Mucosa of descending colon (tissue), 3 donors: ENCODE measurements around the gene ZNF184. TPM values are rescaled to one million over a fixed set of nuclear protein-coding genes. Genes with fewer than 3 reads are reported as not detected.

Source experiments
- ATAC-seq: fragments of 200-7000 bp; cut with Tn5 transposase; one replicate; pipeline ENCODE4 v1.9.1; 2020; ENCODE audit warnings: mild to moderate bottlenecking, moderate library complexity
- DNase-seq, 3 donors: peaks; one replicate each; pipeline ENCODE4 v3.0.0-alpha.2; 2020
- H3K36me3 ChIP-seq: fragments of 200-600 bp; one replicate; pipeline ENCODE4 v1.8.0; 2021; ENCODE audit warnings: low read depth, mild to moderate bottlenecking
- H3K4me1 ChIP-seq: fragments of 200-600 bp; one replicate; pipeline ENCODE4 v1.8.0; 2021; ENCODE audit warnings: low read depth, mild to moderate bottlenecking
- H3K4me3 ChIP-seq: fragments of 200-600 bp; one replicate; pipeline ENCODE4 v1.8.0; 2021; ENCODE audit warnings: mild to moderate bottlenecking
- H3K9me3 ChIP-seq: fragments of 200-600 bp; one replicate; pipeline ENCODE4 v1.8.0; 2021; ENCODE audit warnings: mild to moderate bottlenecking
- CTCF ChIP-seq: fragments of 200-600 bp; IDR thresholded peaks from one replicate; pipeline ENCODE4 v1.8.0; 2022; ENCODE audit warnings: antibody characterized with exemption, mild to moderate bottlenecking
- intact Hi-C, 2 donors: fragments of 100-400 bp; cut with DNase I in 1 of 2; cut with micrococcal nuclease in 1 of 2; formaldehyde crosslinking; loops; one replicate each; pipeline versions ENCODE4 v1.11.0 to v1.11.1; 2022; cut with DNase I, micrococcal nuclease
- total RNA-seq, 3 donors: library from RNA; stranded (reverse); fragmentation: NEBNext Ultra II Directional in 2 of 3; extraction: Animal tissue kit (Norgen Biotek cat#: 25700) in 2 of 3; gene quantifications; one replicate each; pipeline versions ENCODE4 v1.2.1 to v1.2.4, GENCODE V29; 2021 to 2023
- donor health status: DM: no; HTN: no; CAD: no; lungs with moderate emphysema.
- donor health status: DM: no; HTN: no; CAD: no.
- donor health status: DM: no; HTN: yes; CAD: no.

ZNF184 gene
- total RNA-seq, 3 donors from 2014 or later, result 6.0 to 7.0 (median 6.2) TPM

- no peak for ATAC-seq
Measured at GRCh38 chr6:27414996-27415395, 57.9 kb downstream of the ZNF184 start.

GRCh38 chr6:27414300-27414699 lies 58.6 kb downstream of the ZNF184 start:
- Histone ChIP-seq H3K4me1 (no peaks in the 10 kb centered on the region), H3K36me3 (no peaks in the 10 kb centered on the region), H3K9me3 (no peaks in the 10 kb centered on the region), H3K4me3 (no peak overlapping the region)
- no peak for TF ChIP-seq CTCF
- intact Hi-C loops, result no loop called here
- ATAC-seq, result no peak
- no peak for DNase-seq

More at GRCh38 chr6:27414996-27415395, 57.9 kb downstream of the ZNF184 start:
- Histone ChIP-seq H3K36me3 (no peaks in the 10 kb centered on the region), H3K4me3 (no peak overlapping the region), H3K9me3 (no peaks in the 10 kb centered on the region), H3K4me1 (no peaks in the 10 kb centered on the region)
- intact Hi-C loops, result no loop called here
- no peak for DNase-seq
- no peak for TF ChIP-seq CTCF

GRCh38 chr6:27407153-27407814 lies 65.6 kb downstream of the ZNF184 start:
- no peak for TF ChIP-seq CTCF
- DNase-seq (no peak), ATAC-seq (no peak)
- Histone ChIP-seq H3K36me3 (no peaks in the 10 kb centered on the region), H3K4me3 (no peak overlapping the region), H3K4me1 (no peaks in the 10 kb centered on the region), H3K9me3 (no peaks in the 10 kb centered on the region)
- intact Hi-C loops, result no loop called here

GRCh38 chr6:27406085-27406484 lies 66.8 kb downstream of the ZNF184 start:
- DNase-seq (no peak), ATAC-seq (no peak)
- Histone ChIP-seq H3K4me3 (no peak overlapping the region), H3K9me3 (peaks cover 8% of the 10 kb centered on the region), H3K4me1 (no peaks in the 10 kb centered on the region), H3K36me3 (no peaks in the 10 kb centered on the region)
- intact Hi-C loops, result no loop called here
- TF ChIP-seq CTCF, result no peak

- DNase-seq, result no peak
- Histone ChIP-seq H3K4me3 (no peak overlapping the region), H3K36me3 (no peaks in the 10 kb centered on the region), H3K9me3 (peaks cover 36% of the 10 kb centered on the region), H3K4me1 (no peaks in the 10 kb centered on the region)
- no peak for ATAC-seq
- intact Hi-C loops, result no loop called here
- no peak for TF ChIP-seq CTCF
Measured at GRCh38 chr6:27400877-27401642, 71.8 kb downstream of the ZNF184 start.

Other genes with a start within 250 kb of the ZNF184 start
- 10 to 100 TPM; 13.0 to 32.1 (median 22.4) TPM for gene PRSS16, start 225.4 kb downstream of the ZNF184 start, total RNA-seq
- under 1 TPM in 2 of 3 donors, not detected in 1; 0.09 to 0.14 TPM for gene POM121L2, start 160.8 kb downstream of the ZNF184 start, total RNA-seq
- 1 to 10 TPM; 1.3 to 2.2 (median 1.6) TPM for gene ZNF391, start 84.3 kb downstream of the ZNF184 start, total RNA-seq